H1 (cell line): ENCODE results near the gene TMEM266.

Experiments
- CEBPB ChIP-seq: IDR thresholded peaks from 2 replicates; pipeline ENCODE4 v1.6.1; 2012; ENCODE audit warnings: low read depth, low read length
- CTCF ChIP-seq, 3 experiments: IDR thresholded peaks; 1 replicate in 2 of 3; 2 replicates in 1 of 3; pipeline versions ENCODE4 v1.5.1 to v1.6.1; 2011; ENCODE audit warnings: low read length in 3 of 3, mild to moderate bottlenecking in 3 of 3, inconsistent platforms in 2 of 3, low read depth in 1 of 3, moderate library complexity in 1 of 3; ENCODE audit not compliant: insufficient read depth in 1 of 3; ENCODE audit errors: control extremely low read depth in 1 of 3
- E2F6 ChIP-seq: IDR thresholded peaks from 2 replicates; pipeline ENCODE4 v1.6.1; 2012; ENCODE audit warnings: inconsistent platforms
- EZH2 ChIP-seq: fragments of 200-600 bp; sonication (generic); IDR thresholded peaks from 2 replicates; pipeline ENCODE4 v1.7.1; 2012; ENCODE audit warnings: low read depth, mild to moderate bottlenecking, moderate library complexity, low read length, inconsistent platforms; ENCODE audit not compliant: severe bottlenecking
- GABPA ChIP-seq: IDR thresholded peaks from 2 replicates; pipeline ENCODE4 v1.6.1; 2011; ENCODE audit warnings: mild to moderate bottlenecking, low read length, moderate library complexity, borderline replicate concordance; ENCODE audit not compliant: insufficient read depth
- JUN ChIP-seq: IDR thresholded peaks from 2 replicates; pipeline ENCODE4 v1.6.1; 2011; ENCODE audit warnings: low read depth, mild to moderate bottlenecking, improper control_type of control experiment, low read length
- POLR2A ChIP-seq, 2 experiments: IDR thresholded peaks; 1 replicate in 1 of 2; 2 replicates in 1 of 2; pipeline ENCODE4 v1.6.1; 2011; ENCODE audit warnings: low read depth in 2 of 2, low read length in 2 of 2, mild to moderate bottlenecking in 2 of 2; ENCODE audit errors: control extremely low read depth in 1 of 2
- POLR2AphosphoS5 ChIP-seq: IDR thresholded peaks from 2 replicates; pipeline ENCODE4 v1.6.1; 2011; ENCODE audit warnings: low read depth, low read length

GRCh38 chr15:76190070-76190564 lies 130.3 kb downstream of the TMEM266 start:
- TF ChIP-seq POLR2A (IDR thresholded peaks at IDR 0.05; ENCODE audit: control extremely low read depth in 1 of 2, low read depth in 2 of 2, low read length in 2 of 2) (no peak), EZH2 (no peak), JUN (no peak), CTCF (IDR thresholded peaks at IDR 0.05; ENCODE audit: control extremely low read depth in 1 of 3, insufficient read depth in 1 of 3, low read depth in 1 of 3, low read length in 3 of 3) (no peak), CEBPB (no peak), E2F6 (no peak), POLR2AphosphoS5 (no peak), GABPA (no peak)
